Stimulated activated naive CD4-positive, alpha-beta T cell (primary cell): ENCODE data around the gene TNRC6B.
"Not testable (repeated sequence)": the region's sequence is repeated elsewhere in the genome, so short reads cannot be mapped to it uniquely, and the experiment has no call there.

Source experiments
- DNase-seq, 6 experiments: peaks; one replicate each; lab custom pipeline; 2025; lab: John Stamatoyannopoulos, UW

The TNRC6B gene

DNA sequence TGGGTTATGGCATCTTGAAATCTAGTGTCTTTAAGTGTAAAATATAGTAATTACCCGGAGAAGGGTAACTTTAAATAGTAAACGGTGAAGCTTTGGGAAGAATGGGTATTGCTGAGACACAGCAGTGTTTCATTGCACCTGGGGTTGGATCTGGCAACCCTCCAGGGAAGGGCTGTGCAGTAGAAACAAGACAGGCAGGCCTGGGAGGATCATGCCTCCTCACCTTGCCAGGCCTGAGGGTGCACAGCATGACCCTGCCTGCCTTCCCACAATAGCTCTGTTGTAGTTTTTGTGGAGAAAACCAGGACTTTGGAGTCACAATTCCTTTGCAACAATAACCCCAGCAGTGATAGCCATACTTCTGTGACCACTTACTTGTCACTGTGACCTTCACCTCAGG lies 104.0 kb downstream of the TNRC6B start:
- DNase-seq, result no peak

DNA sequence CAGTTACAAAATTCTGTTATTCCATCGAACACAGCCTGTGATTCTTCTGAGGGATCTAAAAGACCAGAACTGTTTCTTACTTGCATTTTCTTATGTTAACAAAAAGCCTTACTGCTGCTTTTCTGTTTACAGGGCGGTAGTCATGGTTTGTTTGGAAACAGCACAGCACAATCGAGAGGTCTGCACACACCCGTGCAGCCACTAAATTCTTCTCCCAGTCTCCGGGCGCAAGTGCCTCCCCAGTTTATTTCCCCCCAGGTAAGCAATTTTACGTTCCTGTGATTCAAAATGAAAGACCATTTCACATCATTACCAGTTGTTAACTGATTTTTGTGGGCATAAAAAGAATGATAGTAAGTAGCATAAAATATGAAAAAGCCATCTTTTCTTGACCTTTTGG lies 107.8 kb downstream of the TNRC6B start:
- no peak for DNase-seq

DNA sequence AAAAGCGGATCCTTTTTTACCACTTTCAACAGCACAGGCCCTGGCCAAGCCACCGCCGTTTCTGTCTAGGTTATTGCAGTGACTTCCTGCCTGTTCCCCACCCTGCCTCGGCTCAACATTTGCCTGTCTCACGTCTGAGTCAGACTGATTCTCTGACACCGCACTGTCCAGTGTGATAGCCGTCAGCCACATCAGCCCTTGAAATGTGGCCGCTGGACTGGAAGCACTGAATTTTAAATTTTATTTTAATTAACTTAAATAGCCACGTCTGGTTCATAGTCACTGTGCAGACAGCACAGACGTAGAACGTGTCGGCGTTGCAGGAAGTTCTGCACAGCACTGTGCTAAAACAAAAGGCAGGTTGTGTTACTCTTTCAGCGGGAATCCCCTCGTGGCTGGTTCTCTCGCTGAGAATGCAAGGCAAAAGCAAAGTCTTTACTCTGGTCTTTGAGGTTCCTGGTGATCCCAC lies 112.3 kb downstream of the TNRC6B start:
- peak; percentile 65 to 87 (median 74) for DNase-seq

DNA sequence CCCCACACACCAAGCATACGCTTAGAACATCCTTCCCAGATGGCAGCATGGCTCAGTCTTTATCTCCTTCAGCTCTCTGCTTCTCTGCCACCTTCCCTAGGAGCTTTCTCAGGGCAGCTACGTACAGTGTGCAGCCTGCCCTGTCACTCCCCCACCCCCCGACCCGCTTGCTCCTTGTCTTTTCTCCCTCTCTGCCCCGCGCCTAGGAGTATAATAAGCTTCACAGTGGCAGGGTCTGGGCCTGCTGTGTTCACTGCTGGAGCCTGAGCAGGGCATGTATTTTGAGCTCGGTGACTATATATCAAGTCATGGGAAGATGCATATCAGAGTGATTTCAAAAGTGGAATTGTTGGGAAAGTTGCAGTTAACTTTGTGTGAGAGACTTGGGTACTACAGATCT lies 112.8 kb downstream of the TNRC6B start:
- peak in 1 of 6 experiments; percentile 30 for DNase-seq

DNA sequence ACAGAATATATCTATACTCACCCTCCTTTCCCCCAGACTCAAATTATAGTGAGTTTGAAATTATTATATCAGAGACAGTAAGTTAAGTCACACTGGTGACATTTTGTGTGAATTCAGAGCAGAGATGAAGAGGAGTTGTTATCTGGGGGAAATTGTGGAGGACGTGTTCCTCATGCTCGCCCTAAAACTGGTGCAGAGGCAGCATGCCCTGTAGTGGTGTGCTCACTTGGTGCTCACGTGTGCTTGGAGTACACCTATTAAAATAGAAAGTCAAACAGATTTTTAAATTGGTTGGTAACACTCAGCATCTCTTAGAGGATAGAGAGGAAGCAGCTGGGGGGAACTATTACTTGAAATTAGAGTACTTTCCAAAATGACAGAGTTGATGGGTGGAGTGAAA lies 117.0 kb downstream of the TNRC6B start:
- no peak for DNase-seq

DNA sequence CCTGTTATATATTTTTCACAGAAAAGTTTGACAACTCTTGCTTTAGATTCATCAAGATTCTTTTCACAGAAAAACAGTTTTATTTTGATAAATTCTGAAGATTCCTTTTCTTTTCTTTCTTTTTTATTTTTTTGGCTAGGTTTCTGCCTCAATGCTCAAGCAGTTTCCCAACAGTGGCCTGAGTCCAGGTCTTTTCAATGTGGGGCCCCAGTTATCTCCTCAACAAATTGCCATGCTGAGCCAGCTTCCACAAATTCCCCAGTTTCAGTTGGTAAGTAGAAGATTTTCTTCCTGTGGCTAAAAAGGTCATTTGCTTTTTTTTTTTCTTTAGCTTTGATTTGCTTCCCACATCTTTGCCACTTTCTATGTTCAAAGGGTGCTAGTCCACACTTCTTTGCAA lies 122.6 kb downstream of the TNRC6B start:
- no peak for DNase-seq

DNA sequence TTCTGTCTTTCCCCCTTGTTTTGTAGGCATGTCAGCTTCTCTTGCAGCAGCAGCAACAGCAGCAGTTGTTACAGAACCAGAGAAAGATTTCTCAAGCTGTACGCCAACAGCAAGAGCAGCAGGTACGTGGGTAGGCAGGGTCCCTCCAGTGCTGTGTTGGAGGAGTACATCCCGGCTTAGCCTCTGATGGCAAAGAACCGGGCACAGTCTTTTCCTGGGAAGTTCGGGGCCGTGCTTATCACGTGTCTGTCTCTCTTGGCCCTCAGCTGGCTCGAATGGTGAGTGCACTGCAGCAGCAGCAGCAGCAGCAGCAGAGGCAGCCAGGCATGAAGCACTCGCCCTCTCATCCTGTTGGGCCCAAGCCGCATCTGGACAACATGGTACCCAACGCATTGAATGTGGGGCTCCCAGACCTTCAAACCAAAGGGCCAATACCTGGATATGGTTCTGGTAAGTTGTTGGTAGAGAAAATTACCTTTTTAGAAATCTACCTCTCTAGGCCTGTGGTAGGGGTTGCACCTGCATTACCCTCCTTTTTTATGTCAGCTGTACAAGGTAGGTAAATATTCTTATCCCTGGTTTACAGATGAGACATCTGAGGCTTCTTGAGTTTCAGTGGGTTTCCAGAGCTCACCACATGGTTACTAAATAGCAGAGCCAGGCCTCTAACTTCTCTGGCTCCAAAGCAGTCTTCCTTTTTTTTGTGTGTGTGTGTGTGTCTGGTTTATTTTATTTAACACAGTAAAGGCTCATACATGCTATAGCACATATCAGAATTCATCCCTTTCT lies 123.4 kb downstream of the TNRC6B start:
- DNase-seq, result no peak

DNA sequence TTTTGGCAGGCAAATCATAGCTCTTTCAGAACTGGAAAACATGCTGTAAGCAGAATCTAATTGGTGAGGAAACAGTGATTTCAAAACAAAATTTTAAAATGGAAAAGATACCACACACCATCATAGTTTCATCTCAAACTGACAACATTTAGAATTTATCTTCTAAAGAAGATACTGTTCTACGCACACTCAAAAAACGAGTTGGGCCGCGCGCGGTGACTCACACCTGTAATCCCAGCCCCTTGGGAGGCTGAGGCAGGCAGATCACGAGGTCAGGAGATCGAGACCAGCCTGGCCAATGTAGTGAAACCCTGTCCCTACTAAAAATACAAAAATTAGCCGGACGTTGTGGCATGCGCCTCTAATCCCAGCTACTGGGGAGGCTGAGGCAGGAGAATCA lies 124.4 kb downstream of the TNRC6B start:
- DNase-seq, result no peak

DNA sequence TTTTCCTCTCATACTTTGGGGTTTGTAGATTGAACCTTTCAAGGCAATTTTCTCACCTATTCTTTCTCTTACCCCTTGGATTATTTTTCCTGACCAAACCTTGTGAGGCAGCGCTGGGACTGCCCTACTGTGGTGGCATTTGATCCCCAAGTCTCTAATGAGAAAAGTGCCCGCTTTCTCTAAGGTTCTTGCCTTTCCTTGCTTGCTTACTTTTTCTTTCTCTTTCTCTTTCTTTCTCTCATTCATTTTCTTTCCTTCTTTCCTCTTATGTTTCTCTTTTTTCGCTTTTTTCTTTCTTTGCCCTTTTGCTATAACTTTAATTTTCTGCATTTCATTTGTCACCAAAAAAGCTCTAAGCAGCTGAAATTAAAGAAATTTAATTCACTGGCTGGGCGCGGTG lies 127.9 kb downstream of the TNRC6B start:
- DNase-seq, result no peak

DNA sequence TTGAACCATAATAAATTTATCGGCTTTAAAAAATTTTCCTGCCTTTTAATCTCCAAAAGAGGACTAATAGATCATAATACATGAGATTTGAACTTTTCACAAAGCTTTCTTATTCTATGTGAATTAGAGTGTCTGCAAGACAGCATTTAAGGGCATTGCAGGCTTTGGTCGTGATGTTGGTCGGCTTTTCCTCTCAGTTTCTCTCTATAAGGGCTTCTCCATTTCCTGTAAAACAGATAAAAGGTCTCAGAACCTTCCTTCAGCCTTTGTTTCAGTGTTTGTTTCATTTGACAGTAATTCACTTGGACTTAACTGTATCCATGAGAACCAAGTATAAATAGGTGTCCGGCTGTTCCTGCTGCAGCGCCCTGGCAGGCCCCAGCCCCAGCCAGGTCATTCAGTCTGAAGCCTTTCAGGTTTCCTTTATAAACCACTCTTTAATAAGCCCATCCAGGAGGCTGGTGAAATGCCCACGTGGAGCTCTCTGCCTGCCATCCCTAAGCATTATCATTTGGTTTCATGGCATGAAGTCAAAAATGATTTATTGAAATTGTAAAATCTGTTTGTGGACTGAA lies 131.4 kb downstream of the TNRC6B start:
- DNase-seq, result peak in 1 of 6 experiments; percentile 8

DNA sequence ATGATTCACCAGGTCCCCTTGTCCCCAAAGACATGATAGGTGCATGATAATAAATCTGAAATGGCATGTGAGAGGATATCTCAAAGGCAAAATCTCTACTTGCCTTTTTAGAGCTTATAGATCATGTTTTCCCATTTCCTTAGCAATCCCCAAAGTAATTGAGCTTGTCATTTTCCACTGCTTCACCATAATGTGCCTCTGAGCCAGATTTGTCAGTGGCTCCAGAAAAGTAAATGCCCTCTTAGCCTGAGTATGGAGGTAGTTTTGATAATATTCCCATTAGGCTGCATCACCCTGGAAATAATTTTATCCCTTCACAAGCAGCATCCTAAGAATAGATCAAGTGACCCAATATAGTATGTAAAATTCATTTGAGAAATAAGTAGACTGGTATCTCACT lies 131.9 kb downstream of the TNRC6B start:
- no peak for DNase-seq

DNA sequence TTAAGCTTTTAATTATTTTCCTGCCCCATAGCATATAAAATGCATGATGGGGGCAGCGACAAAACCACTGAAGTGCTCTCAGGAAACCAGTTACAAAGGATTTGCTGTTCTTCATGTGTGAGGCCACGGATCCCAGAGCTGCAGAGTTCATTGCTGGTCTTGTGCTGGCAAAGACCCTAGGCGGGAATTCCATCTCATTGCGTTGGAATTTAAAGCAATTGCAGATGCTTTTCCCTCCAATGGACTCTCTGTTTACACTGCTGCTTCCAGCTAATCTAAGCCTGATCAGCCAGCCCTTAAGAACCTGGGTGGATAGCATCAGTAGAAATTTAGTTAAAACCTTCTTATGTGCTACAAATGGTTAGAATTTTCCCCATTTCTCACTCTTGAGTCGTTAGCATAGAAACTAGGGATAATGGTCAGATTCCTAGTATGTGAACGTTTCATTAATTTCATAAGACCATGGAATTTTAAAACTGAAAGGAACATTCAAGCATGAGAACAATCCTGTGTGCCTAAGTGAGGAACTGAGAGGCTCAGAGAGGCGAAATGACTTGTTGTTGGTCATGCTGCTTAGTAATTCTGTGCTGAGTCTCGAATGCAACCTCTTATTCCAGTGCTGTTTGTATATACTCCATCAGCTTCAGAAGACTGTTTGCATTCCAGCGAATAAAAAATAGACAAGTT lies 132.5 kb downstream of the TNRC6B start:
- DNase-seq, result no peak

DNA sequence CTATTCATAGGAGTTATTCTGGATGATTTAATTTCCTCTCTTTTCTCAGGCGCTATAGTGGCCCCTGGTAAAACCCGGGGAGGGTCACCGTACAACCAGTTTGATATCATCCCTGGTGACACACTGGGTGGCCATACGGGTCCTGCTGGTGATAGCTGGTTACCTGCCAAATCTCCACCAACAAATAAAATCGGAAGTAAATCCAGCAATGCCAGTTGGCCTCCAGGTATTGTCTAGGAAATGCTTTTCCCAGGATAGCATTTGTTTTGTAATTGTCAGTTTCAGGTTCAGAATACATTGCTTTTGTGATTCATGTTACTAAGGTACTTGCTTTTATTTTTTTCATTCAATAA lies 133.0 kb downstream of the TNRC6B start:
- no peak for DNase-seq

DNA sequence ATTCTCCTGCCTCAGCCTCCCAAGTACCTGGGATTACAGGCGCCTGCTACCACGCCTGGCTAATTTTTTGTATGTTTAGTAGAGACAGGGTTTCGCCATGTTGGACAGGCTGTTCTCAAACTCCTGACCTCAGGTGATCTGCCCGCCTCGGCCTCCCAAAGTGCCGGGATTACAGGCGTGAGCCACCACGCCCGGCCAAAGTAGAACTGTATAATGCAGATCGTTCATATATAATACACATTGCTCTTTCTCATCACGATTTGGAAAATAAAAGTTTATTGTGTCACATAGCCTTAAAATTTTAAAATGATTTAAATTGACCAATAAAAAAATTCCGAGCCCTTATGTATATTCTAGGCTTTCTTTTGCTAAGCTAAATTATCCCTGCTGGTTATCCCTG lies 133.9 kb downstream of the TNRC6B start:
- not testable (repeated sequence) for DNase-seq

DNA sequence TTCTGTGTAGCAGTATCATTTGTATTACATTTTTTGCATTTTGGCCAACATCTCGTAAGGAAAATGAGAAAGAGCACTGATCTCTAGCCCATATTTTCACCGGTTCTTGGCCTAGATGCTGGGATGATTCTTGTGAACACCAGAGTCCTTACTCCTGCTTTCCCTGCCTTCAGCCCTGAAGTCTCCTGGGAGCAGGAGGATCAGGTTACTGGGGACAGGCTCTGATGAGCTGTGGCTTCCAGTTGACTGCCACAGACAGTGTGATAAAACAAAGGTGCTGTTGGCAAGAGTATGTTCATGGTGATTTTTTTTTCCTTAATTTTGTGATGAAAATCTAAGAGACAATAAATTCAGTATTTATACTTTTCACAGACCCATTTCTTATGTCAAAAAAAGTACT lies 134.3 kb downstream of the TNRC6B start:
- no peak for DNase-seq

DNA sequence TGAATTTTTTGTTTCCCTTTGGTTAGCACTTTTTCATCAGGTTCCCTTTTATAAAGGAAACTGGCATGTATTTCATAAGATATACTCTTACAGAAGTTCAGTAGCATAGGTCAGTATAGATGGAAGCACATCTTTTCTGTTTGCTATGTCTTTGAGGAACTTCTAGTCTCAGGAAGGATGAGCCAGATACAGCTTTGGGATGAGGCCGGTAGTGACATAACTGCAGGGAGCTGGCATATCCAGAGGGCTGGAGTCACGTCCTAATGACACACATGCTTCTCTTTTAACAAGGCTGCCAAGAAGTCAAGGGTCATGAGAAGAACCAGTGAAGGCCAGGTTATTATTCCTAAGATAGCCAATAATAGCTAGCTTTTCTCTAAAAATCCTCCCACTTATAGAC lies 135.3 kb downstream of the TNRC6B start:
- DNase-seq, result no peak

DNA sequence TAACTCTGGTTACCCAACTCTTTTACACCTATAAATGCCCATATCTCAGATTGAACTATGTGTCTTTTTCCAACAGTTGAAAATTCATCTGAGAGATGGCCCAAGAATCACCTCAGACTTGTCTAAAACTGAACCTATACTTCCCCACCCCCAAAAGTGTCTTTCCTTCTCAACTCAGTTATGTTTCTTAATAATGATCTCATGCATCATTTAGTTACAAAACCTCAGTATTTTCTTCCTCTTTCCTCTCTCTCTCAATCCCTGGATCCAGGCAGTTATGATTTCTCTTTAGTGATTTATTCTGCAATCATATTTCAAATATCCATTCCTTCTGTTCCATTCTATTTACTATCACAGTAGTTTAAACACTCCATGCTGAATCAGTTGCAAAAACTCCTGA lies 136.3 kb downstream of the TNRC6B start:
- DNase-seq, result no peak

DNA sequence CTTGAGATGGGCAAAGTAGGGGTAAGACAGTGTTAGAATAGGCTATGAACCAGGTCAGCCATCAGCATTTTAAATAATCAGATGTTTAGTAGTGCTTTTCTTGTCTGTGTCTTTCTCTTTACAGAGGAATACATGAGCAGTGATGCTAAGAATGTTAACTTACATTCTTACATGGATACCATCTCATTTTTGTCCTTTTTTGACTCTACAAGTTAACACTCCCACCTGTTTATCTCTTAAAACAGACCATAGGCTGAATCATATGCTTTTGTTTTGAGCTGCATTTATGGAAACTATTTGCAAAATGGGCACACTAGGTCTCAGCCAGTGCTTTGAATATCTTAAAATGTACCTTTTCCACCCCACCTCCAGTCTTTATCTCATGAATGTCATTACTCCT lies 143.0 kb downstream of the TNRC6B start:
- DNase-seq, result no peak

DNA sequence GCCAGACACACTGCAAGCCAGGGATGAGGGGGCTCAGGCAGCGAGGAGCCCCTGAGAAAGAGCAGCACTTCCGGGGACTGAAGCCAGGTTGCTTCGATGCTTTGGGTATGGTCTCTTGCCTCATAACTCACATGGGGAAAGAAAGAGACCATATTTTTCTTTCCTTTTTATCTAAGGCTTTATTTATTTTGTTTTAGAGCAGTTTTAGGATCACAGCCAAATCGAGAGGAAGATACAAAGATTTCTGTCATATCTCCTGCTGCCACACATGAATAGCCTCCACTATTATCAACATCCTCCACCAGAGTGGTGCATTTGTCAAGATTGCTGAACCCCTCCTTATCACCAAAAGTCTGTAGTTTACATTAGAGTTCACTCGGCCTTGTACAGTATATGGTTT lies 144.3 kb downstream of the TNRC6B start:
- no peak for DNase-seq

DNA sequence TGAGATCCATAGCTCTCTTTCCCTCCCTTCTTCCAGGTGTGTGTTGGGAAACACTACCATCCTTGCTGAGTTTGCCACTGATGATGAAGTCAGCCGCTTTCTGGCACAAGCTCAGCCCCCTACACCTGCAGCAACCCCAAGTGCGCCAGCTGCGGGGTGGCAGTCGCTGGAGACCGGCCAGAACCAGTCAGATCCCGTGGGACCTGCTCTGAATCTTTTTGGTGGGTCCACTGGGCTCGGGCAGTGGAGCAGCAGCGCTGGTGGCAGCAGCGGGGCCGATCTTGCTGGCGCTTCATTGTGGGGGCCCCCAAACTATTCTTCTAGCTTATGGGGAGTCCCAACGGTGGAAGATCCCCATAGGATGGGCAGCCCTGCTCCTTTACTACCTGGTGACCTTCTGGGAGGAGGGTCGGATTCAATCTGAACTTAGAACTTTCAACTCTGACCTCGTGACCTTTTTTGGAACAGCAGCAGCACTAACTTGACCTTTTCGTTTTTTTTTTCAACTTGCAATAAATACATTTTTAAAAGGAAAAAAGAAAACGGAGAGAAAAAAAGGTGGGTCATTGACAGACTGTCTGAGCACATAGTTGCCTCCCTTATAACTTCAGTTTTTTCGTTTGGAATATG lies 145.2 kb downstream of the TNRC6B start:
- DNase-seq, result no peak

DNA sequence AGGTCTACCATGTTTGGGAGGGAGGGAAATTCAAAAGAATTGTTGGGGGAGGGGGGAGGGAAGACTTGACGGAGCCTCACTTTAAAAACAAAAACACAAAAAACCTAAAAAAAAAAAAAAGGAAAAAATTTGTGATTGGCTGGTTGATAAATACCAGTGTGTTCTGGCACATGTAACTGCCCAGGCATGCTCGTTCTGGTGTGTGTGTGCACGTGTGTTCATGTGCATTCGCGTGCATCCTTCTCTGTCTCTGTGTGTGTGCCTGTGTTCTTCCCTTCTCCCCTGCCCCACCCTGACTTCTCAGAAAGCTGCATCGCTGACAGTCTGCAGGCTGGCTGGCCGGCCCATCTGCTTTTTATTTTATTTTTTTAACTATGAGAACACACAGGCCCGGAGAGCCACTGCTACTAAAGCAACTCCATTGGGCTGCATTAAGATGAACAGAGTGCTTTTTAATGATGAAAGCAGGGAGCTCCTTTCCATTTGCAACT lies 146.0 kb downstream of the TNRC6B start:
- peak in 5 of 6 experiments; percentile 13 to 66 (median 38) for DNase-seq

DNA sequence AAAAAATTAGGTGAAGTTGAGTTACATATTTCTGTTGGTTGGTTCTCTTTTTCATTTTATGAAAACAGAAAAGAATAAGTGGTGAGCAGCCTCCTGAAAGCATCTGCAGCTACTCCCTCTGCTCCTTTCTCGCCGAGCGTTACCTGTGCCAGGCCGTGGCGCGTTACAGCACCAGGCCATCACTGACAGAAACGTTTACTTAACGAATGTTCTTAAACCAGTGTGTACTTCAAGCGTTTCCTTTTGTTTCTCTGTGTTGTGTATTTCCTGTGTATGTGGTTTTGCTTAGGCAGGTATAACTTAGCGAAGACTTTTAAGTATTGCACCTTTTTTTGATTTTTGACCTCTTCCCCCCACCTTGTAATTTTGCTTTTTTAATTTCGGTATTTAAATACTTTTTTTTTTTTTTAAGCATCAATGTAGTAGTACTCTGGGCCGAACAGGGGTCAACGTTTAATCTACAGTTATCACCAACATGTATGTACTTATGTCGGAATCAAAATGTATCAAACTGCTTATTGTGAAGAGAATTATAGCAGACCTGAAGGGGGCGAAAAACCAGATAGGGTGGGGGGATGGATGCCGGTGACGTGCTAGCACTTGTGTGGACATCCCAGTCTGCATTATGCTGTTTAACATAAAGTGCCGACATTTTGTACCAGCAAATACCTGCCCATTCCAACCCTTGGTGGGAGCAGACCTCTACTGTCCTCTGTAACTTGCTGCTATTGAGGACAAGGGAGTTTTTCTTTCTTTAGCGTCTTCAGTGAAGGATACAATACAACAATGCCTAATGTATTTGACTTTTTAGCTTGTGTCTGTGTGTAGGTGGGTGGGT lies 147.0 kb downstream of the TNRC6B start:
- peak; percentile 46 to 91 (median 68) for DNase-seq
